Fibroblast of the aortic adventitia (primary cell): ENCODE measurements around the gene MARS1. TPM values are rescaled to one million over a fixed set of nuclear protein-coding genes. Genes with fewer than 3 reads are reported as not detected.

Experiments
- DNase-seq: peaks from one replicate; pipeline ENCODE4 v3.0.0-alpha.2; 2010; ENCODE audit warnings: low read depth
- H3K4me3 ChIP-seq: 2 replicates; pipeline ENCODE4 v1.5.1; 2011; ENCODE audit warnings: low read depth, mild to moderate bottlenecking, control low read depth, low read length, moderate library complexity
- total RNA-seq: library from RNA; depleted of rRNA; stranded (reverse); fragments of >200 nt; gene quantifications from 2 replicates; pipeline ENCODE4 v1.2.3, GENCODE V29; 2012; ENCODE audit warnings: low replicate concordance
- TF ChIP-seq, protein P1 (sequence below): IDR thresholded peaks from 2 replicates; pipeline ENCODE4 v1.5.1; 2011; ENCODE audit warnings: mild to moderate bottlenecking, low read length, control low read depth, inconsistent platforms; ENCODE audit not compliant: insufficient read depth

The MARS1 gene
- total RNA-seq, 1 donor = 185 TPM

DNA sequence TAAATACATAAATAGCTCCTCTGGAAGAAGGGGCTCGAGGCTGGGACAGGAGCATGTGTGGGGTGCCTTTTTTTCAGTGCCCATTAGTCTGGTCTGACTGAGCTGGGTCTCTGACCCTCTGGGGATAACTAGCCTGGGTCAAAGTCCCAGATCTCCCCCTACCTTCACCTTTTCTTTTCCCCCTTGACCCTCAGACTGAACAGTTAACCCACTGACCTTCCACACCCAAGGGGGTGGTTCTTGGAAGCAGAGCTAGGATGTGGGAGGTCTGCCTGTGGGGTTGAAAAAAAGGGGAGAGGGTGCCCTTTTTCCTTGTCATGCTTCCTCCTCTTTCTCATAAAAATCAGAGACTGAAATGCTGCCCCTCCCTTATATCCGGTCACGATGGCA is 29.2 kb upstream of the MARS1 start:
- TF ChIP-seq, protein P1, sequence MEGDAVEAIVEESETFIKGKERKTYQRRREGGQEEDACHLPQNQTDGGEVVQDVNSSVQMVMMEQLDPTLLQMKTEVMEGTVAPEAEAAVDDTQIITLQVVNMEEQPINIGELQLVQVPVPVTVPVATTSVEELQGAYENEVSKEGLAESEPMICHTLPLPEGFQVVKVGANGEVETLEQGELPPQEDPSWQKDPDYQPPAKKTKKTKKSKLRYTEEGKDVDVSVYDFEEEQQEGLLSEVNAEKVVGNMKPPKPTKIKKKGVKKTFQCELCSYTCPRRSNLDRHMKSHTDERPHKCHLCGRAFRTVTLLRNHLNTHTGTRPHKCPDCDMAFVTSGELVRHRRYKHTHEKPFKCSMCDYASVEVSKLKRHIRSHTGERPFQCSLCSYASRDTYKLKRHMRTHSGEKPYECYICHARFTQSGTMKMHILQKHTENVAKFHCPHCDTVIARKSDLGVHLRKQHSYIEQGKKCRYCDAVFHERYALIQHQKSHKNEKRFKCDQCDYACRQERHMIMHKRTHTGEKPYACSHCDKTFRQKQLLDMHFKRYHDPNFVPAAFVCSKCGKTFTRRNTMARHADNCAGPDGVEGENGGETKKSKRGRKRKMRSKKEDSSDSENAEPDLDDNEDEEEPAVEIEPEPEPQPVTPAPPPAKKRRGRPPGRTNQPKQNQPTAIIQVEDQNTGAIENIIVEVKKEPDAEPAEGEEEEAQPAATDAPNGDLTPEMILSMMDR = no peak
- DNase-seq = no peak
- peak overlapping the region; percentile 76 for H3K4me3 ChIP-seq

DNA sequence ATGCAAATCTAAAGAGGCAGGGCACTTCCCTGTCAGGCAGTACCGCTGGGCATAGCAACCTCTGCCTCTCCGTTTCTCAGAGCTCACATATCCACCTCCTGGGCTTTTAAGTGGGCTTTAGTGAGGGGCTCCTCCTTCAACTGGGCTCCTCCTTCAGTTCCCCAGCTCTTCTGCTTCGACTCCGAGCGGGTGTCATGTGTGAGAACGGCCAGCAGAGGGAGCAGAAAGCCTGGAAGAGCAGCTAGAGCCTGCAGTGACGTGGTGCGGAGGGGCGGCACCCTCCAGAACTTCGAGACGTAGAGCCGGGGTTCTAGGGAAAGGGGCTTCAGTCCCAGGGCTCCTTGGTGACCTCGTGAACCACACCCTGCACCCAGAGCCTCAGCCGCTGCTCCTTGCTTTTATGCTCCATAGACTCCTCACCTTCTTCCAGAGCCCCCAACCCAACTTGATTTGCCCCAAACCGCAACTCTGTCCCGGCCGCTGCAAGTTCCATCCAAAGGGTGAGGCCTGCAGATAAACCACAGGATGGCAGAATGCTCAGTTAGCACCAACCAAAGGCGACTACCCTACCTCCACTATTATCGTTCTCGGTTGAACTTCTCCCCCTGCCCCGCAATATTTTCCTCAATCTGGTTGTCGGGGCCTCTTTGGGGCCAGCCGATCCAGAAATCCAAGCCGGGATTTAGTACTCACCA is 28.7 kb upstream of the MARS1 start:
- TF ChIP-seq, protein P1 = peak; percentile 93
- peak overlapping the region; percentile 76 for H3K4me3 ChIP-seq
- peak; percentile 97 for DNase-seq

DNA sequence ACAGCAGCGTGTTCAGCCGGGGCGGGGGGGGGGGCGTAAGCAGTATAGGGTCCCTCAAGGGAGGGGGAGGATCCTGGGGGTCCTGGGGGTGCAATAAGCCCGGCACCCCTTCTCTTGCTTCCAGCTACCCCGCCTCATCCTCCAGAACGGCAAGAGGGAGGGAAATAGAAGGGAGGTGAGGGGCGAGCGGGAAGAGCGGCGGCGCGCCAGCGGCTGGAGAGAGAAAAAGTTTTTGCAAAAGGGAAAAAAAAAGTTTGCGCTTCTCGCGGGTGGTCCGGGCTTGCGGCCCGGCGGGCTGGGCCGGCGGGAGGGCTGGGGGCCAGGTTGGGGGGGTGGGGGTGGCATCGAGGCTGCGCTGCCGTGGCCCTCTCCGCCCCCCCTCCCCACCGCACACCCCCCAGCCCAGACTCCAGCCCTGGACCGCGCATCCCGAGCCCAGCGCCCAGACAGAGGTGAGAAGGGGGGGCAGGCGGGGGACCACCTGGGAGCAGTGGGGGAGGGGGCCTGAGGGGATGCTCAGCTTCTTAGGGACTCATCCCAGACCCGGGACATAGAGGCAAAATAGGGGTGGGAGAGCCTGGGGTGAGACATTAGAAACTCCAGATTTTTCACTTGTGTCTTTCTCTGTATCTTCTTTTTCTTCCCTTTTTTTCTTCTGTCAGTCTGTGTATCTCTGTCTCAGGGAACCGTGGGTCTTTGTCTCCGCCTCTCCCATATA is 28.0 kb upstream of the MARS1 start, which contains the start of gene GLI1:
TSS of gene GLI1 (plus strand) at position 36 of the 718 bp plus-strand sequence. CDS start 3,907 bp downstream, outside the sequence.
- DNase-seq = no peak
- peak within 1 kb of the TSS; percentile 76 for H3K4me3 ChIP-seq
- TF ChIP-seq, protein P1 = no peak

DNA sequence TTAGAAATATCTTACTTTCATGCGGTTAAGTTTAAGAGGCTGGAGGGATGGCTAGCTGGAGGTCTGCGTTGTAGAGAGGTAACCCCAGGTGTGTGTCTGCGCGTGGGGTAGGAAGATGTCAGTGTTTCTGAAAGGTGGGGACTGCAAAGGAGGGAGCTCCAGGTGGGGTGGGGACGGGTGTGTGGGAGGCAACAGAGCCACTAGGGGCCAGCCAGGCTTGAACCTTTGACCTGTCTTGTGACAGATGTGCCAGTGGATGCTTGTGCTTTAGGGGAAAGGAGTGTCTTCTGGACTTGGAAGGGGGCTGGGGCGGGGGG is 27.4 kb upstream of the MARS1 start:
- TF ChIP-seq, protein P1 = no peak
- no peak for DNase-seq
- peak overlapping the region; percentile 76 for H3K4me3 ChIP-seq

DNA sequence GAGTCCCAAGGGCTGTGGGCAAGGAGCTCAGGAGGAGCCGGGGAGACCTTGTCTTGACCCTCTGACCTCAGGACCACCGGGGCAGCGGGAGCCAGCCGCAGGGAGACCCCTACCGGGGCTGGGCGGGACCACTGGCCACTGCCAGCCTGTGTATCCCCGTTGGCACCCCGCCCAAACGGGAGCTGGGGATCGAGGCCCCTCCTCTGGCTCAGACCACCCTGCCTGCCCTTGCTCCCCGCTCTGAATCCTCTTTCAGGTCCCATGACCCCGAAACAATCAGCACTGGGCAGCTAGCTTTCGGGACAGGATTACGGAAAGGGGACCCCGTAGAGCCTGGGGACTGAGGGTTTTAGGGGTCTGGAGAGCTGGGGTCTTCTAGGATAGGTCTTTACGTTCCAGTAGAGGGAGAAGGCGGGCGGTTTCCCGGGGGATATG is 27.0 kb upstream of the MARS1 start:
- peak overlapping the region; percentile 76 for H3K4me3 ChIP-seq
- no peak for DNase-seq
- TF ChIP-seq, protein P1 = no peak

DNA sequence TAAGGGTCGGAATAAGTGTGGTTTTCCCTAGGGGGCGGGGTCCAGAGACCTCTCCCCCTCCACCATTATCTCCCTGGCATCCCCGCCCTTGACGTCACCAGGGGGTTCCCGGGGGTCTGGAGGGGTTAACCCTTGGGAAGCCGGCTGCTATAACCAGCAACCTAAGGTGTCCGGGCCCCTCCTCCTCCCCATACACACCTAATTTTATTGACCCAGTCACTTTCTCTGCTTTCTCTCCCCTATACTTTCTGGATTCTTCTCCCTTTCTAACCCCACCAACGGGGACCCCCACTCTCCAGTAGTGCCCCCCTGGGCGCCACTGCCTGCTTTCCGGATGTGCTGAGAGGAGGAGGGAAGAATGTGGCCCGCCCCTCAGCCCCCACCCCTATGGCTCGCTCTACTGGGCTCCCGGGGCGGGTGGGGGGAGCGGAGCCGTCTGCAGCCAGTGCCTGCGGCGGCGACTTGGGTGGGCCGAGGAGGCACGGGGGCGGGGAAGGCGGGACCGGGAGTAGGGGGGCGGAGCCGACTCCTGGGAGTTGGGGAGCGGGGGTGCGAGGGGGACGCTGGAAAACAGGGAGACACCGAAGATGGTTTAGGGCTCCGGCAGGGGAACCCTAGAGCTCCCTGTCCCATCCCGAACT is 26.5 kb upstream of the MARS1 start:
- H3K4me3 ChIP-seq = peak overlapping the region; percentile 76
- peak; percentile 39 for DNase-seq
- TF ChIP-seq, protein P1 = no peak
